Measurements from ENCODE around the gene RPS6KA5.
"Not testable (repeated sequence)": the region's sequence is repeated elsewhere in the genome, so short reads cannot be mapped to it uniquely, and the experiment has no call there.

RPS6KA5 gene

GRCh38 chr14:91065266-91065665 lies 4.8 kb upstream of the RPS6KA5 start:
- no peak for FAIRE-seq

- no peak for FAIRE-seq
Observed at GRCh38 chr14:91063119-91063518, 2.7 kb upstream of the RPS6KA5 start.

- FAIRE-seq = no peak
Observed at GRCh38 chr14:91062600-91062999, 2.2 kb upstream of the RPS6KA5 start.

- no peak for FAIRE-seq
Observed at GRCh38 chr14:91061056-91061887, 831 bp upstream of the RPS6KA5 start.

GRCh38 chr14:91059576-91060350 lies 678 bp downstream of the RPS6KA5 start:
- no peak for FAIRE-seq

GRCh38 chr14:91058042-91058581 lies 2.3 kb downstream of the RPS6KA5 start:
- FAIRE-seq = no peak

- no peak for FAIRE-seq
Observed at GRCh38 chr14:91056361-91056760, 4.1 kb downstream of the RPS6KA5 start.

GRCh38 chr14:91055016-91055415 lies 5.4 kb downstream of the RPS6KA5 start:
- no peak for FAIRE-seq

- no peak for FAIRE-seq
Observed at GRCh38 chr14:91048676-91049075, 11.8 kb downstream of the RPS6KA5 start.

GRCh38 chr14:91048265-91048664 lies 12.2 kb downstream of the RPS6KA5 start:
- FAIRE-seq = no peak

GRCh38 chr14:91047174-91047753 lies 13.2 kb downstream of the RPS6KA5 start:
- no peak for FAIRE-seq

GRCh38 chr14:91046488-91047072 lies 13.9 kb downstream of the RPS6KA5 start:
- no peak for FAIRE-seq

- no peak for FAIRE-seq
Observed at GRCh38 chr14:91041450-91041849, 19.0 kb downstream of the RPS6KA5 start.

GRCh38 chr14:91040545-91040944 lies 19.9 kb downstream of the RPS6KA5 start:
- no peak for FAIRE-seq

- no peak for FAIRE-seq
Observed at GRCh38 chr14:91038439-91038838, 22.0 kb downstream of the RPS6KA5 start.

- FAIRE-seq = no peak
Observed at GRCh38 chr14:91036741-91037469, 23.5 kb downstream of the RPS6KA5 start.

- no peak for FAIRE-seq
Observed at GRCh38 chr14:91035855-91036254, 24.6 kb downstream of the RPS6KA5 start.

GRCh38 chr14:91034379-91034778 lies 26.1 kb downstream of the RPS6KA5 start:
- FAIRE-seq = not testable (repeated sequence)

- FAIRE-seq = no peak
Observed at GRCh38 chr14:91032248-91032647, 28.2 kb downstream of the RPS6KA5 start.

GRCh38 chr14:91031666-91032065 lies 28.8 kb downstream of the RPS6KA5 start:
- FAIRE-seq = no peak

- no peak for FAIRE-seq
Observed at GRCh38 chr14:91029456-91030217, 30.8 kb downstream of the RPS6KA5 start.

Data from endometrium (tissue), 2 donors.